Stimulated activated CD4-positive, alpha-beta T cell treated with anti-CD3 and anti-CD28 coated beads, TNF-alpha, amount 100 ng/mL, for 1 hour (primary cell): ENCODE data around the gene NHERF1.

Experiments used
- DNase-seq, 3 donors: peaks; one replicate each; pipeline ENCODE4 v3.0.0-alpha.2; 2020; ENCODE audit warnings: low read depth in 3 of 3, low spot score in 1 of 3

The NHERF1 gene

GRCh38 chr17:74768069-74768762, 19.8 kb downstream of the NHERF1 start:
- DNase-seq, result no peak

GRCh38 chr17:74768763-74769114, 20.3 kb downstream of the NHERF1 start:
- no peak for DNase-seq

GRCh38 chr17:74769266-74769855, 20.9 kb downstream of the NHERF1 start:
- no peak for DNase-seq

- DNase-seq, result no peak
Observed at GRCh38 chr17:74769856-74770497, 21.5 kb downstream of the NHERF1 start.

- DNase-seq, result peak; percentile 55 to 63 (median 59)
Observed at GRCh38 chr17:74770498-74771318, 22.3 kb downstream of the NHERF1 start.

- DNase-seq, result no peak
Observed at GRCh38 chr17:74771319-74771914, 23.0 kb downstream of the NHERF1 start.

GRCh38 chr17:74772053-74772452, 23.6 kb downstream of the NHERF1 start:
- no peak for DNase-seq

- no peak for DNase-seq
Observed at GRCh38 chr17:74773414-74773813, 25.0 kb downstream of the NHERF1 start.

- DNase-seq, result no peak
Observed at GRCh38 chr17:74773871-74774286, 25.5 kb downstream of the NHERF1 start.

- DNase-seq, result no peak
Observed at GRCh38 chr17:74775409-74776043, 27.1 kb downstream of the NHERF1 start.

GRCh38 chr17:74776044-74776962, 27.9 kb downstream of the NHERF1 start, which contains the start of gene NAT9:
Gene NAT9 (minus strand): TSS chr17:74776345. CDS start chr17:74775698, 647 bp downstream.
- peak; percentile 98 to 99 (median 99) for DNase-seq

GRCh38 chr17:74776990-74777389, 28.6 kb downstream of the NHERF1 start:
- DNase-seq, result no peak

- DNase-seq, result no peak
Observed at GRCh38 chr17:74777901-74778515, 29.6 kb downstream of the NHERF1 start.

- no peak for DNase-seq
Observed at GRCh38 chr17:74778960-74779359, 30.5 kb downstream of the NHERF1 start.

- no peak for DNase-seq
Observed at GRCh38 chr17:74779501-74779900, 31.1 kb downstream of the NHERF1 start.

GRCh38 chr17:74779948-74780400, 31.5 kb downstream of the NHERF1 start:
- peak in 2 of 3 donors; percentile 31 to 35 for DNase-seq

- no peak for DNase-seq
Observed at GRCh38 chr17:74780443-74781238, 32.2 kb downstream of the NHERF1 start.

GRCh38 chr17:74782571-74782970, 34.1 kb downstream of the NHERF1 start:
- no peak for DNase-seq
